ENCODE data around the gene OR52E6.

Gene OR52E6

GRCh38 chr11:5803982-5804381, 37.7 kb downstream of the OR52E6 start:
- no peak for DNase-seq (ENCODE audit: low read depth in 2 of 2)

GRCh38 chr11:5796541-5796940, 45.2 kb downstream of the OR52E6 start:
- no peak for DNase-seq (ENCODE audit: low read depth in 2 of 2)

- no peak for DNase-seq (ENCODE audit: low read depth in 2 of 2)
These were observed 50.5 kb downstream of the OR52E6 start, which contains the start of gene OR52N1 for GRCh38 chr11:5791165-5791564. TSS of gene OR52N1 (minus strand) at chr11:5791265. CDS start at chr11:5788816, 2,449 bp downstream.
